Measurements from ENCODE around the gene SPPL2B. TPM values are rescaled to one million over a fixed set of nuclear protein-coding genes. Genes with fewer than 3 reads are reported as not detected.
A peak's percentile ranks its signal among the peaks of the same experiment; 100 is the strongest.

SPPL2B gene
- polyA plus RNA-seq, 1 of the 3 experiments (the other 2 are of a cell fraction): 58.1 TPM

DNA sequence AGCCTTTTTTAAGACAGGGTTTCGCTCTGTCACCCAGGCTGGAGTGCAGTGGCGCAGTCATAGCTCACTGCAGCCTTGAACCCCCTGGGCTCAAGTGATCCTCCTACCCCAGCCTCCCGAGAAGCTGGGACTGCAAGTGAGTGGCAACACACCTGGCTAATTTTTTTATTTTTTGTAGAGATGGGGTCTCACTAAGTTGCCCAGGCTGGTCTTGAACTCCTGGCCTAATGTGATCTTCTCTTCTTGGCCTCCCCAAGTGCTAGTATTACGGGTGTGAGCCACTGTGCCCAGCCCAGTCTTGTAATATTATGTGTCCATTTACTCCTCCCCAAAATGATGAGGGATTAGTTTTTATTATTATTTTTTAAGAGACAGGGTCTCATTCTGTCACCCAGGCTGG lies 17.4 kb upstream of the SPPL2B start:
- Histone ChIP-seq H3K4me1 (ENCODE audit: control insufficient read depth in 1 of 2, insufficient read depth in 2 of 2, low read depth in 1 of 2, low read length in 1 of 2) (peaks cover 0 to 16% of the 10 kb centered on the region in 2 experiments; a peak in 1 of 4 replicates), H3K4me2 (no peak overlapping the region), H3F3A (replicated peaks; ENCODE audit: insufficient read depth) (peaks cover 6% of the 10 kb centered on the region), H3K27ac (ENCODE audit: low read depth in 2 of 2, low read length in 1 of 2) (no peak overlapping the region), H3K9me3 (no peaks in the 10 kb centered on the region), H3K79me2 (ENCODE audit: insufficient read depth) (no peaks in the 10 kb centered on the region), H2AFZ (ENCODE audit: low read depth) (no peak overlapping the region), H3K9me2 (no peaks in the 10 kb centered on the region), H3K4me3 (ENCODE audit: low read depth in 2 of 2, low read length in 1 of 2) (no peak overlapping the region), H4K20me1 (ENCODE audit: insufficient read depth) (no peaks in the 10 kb centered on the region), H3K36me3 (replicated peaks in 1 of 2; ENCODE audit: control insufficient read depth in 1 of 2, insufficient read depth in 2 of 2, low read length in 1 of 2) (no peaks in the 10 kb centered on the region), H3K27me3 (ENCODE audit: insufficient read depth) (no peaks in the 10 kb centered on the region; the same call in 1 of the 2 replicates), H3K9ac (no peak overlapping the region)
- no peak for DNase-seq
- ChIA-PET POLR2A (no interaction called here), CTCF (interaction anchor here (1.1 to 13.0 kb wide), 4 partner anchors 36 to 155 kb away, joined by 3 to 284 read pairs (median 5); partner anchors contain the start of gene PLEKHJ1)
- 83% methylated on average over 2 of the region's 4 CpGs for WGBS (ENCODE audit: low lambda C conversion rate)
- no peak for TF ChIP-seq GATA2 (CRISPR knock-in tag; IDR thresholded peaks at IDR 0.05)

DNA sequence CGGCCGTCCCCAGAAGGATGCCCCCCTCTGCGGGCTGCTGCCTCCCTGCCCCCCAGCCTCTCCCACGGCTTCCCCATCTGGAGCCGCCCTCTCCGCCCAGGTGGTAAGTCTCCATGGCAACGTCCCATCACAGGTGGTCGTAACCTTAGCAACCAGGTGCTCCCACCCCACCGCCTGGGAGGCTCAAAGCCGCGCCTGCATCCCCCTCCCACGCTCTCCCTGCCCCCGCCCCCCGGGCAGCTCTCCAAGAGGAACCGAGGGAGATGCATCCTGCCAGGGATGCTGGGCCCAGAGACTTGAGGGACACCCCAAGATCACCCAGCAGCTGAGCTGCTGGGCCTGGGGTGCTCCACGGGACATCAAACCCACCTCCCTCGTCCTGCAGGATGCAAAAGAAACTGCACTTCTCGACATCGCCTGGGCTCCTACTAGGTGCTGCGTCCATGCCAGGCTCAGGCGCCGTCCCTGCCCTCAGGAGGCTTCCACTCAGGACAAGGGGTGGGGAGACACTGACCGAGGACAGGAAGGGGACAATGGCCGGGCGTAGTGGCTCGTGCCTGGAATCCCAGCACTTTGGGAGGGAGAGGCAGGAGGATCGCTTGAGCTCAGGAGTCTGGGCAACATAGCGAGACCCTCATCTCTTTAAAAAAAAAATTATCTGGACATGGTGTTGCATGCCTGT lies 15.5 kb upstream of the SPPL2B start:
- ChIA-PET CTCF (interaction anchor here (1.0 to 13.0 kb wide), 4 partner anchors 22 to 157 kb away, joined by 3 to 284 read pairs (median 56); partner anchors contain the start of gene PLEKHJ1), POLR2A (no interaction called here)
- Histone ChIP-seq H3K27me3 (ENCODE audit: insufficient read depth) (no peaks in the 10 kb centered on the region), H2AFZ (ENCODE audit: low read depth) (no peak overlapping the region), H3K27ac (ENCODE audit: low read depth in 2 of 2, low read length in 1 of 2) (no peak overlapping the region), H3F3A (replicated peaks; ENCODE audit: insufficient read depth) (peaks cover 8% of the 10 kb centered on the region), H3K9me2 (no peaks in the 10 kb centered on the region), H3K9me3 (no peaks in the 10 kb centered on the region), H3K9ac (no peak overlapping the region), H3K4me3 (ENCODE audit: low read depth in 2 of 2, low read length in 1 of 2) (no peak overlapping the region), H4K20me1 (ENCODE audit: insufficient read depth) (no peaks in the 10 kb centered on the region), H3K79me2 (ENCODE audit: insufficient read depth) (no peaks in the 10 kb centered on the region), H3K4me1 (ENCODE audit: control insufficient read depth in 1 of 2, insufficient read depth in 2 of 2, low read depth in 1 of 2, low read length in 1 of 2) (peaks cover 0 to 18% of the 10 kb centered on the region in 2 experiments; a peak in 1 of 4 replicates), H3K4me2 (no peak overlapping the region), H3K36me3 (replicated peaks in 1 of 2; ENCODE audit: control insufficient read depth in 1 of 2, insufficient read depth in 2 of 2, low read length in 1 of 2) (no peaks in the 10 kb centered on the region)
- WGBS (ENCODE audit: low lambda C conversion rate): 51% methylated on average over 11 of the region's 28 CpGs
- DNase-seq: no peak
- no peak for TF ChIP-seq TAF1 (IDR thresholded peaks at IDR 0.05; ENCODE audit: borderline replicate concordance, low read depth, low read length)
- TF ChIP-seq POLR2AphosphoS5 (IDR thresholded peaks at IDR 0.05; ENCODE audit: low read depth, low read length): no peak
- no peak for TF ChIP-seq JUND (IDR thresholded peaks at IDR 0.05)
- TF ChIP-seq, protein P1, sequence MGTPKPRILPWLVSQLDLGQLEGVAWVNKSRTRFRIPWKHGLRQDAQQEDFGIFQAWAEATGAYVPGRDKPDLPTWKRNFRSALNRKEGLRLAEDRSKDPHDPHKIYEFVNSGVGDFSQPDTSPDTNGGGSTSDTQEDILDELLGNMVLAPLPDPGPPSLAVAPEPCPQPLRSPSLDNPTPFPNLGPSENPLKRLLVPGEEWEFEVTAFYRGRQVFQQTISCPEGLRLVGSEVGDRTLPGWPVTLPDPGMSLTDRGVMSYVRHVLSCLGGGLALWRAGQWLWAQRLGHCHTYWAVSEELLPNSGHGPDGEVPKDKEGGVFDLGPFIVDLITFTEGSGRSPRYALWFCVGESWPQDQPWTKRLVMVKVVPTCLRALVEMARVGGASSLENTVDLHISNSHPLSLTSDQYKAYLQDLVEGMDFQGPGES (IDR thresholded peaks at IDR 0.05; ENCODE audit: low read depth, low read length): no peak
- no peak for TF ChIP-seq FOXM1 (IDR thresholded peaks at IDR 0.05; ENCODE audit: low read depth)

- POLR2A ChIA-PET: interaction anchor here (0.6 to 1.4 kb wide), 8 partner anchors 9 to 1331 kb away, joined by 3 to 5 read pairs (median 3); no protein-coding TSS in a partner anchor
- WGBS (ENCODE audit: low lambda C conversion rate): 76% methylated on average over 7 of the region's 7 CpGs
- no peak for TF ChIP-seq RCOR1 (IDR thresholded peaks at IDR 0.05; ENCODE audit: low read length)
- TF ChIP-seq EP300 (IDR thresholded peaks at IDR 0.05; ENCODE audit: borderline replicate concordance in 1 of 2, low read depth in 1 of 2, low read length in 1 of 2): no peak
- no peak for TF ChIP-seq USF2 (IDR thresholded peaks at IDR 0.05; ENCODE audit: borderline replicate concordance, low read depth, low read length)
- TF ChIP-seq GATA2 (CRISPR knock-in tag; IDR thresholded peaks at IDR 0.05): no peak
- TF ChIP-seq FOXM1 (IDR thresholded peaks at IDR 0.05; ENCODE audit: low read depth): no peak
- TF ChIP-seq, protein P2, sequence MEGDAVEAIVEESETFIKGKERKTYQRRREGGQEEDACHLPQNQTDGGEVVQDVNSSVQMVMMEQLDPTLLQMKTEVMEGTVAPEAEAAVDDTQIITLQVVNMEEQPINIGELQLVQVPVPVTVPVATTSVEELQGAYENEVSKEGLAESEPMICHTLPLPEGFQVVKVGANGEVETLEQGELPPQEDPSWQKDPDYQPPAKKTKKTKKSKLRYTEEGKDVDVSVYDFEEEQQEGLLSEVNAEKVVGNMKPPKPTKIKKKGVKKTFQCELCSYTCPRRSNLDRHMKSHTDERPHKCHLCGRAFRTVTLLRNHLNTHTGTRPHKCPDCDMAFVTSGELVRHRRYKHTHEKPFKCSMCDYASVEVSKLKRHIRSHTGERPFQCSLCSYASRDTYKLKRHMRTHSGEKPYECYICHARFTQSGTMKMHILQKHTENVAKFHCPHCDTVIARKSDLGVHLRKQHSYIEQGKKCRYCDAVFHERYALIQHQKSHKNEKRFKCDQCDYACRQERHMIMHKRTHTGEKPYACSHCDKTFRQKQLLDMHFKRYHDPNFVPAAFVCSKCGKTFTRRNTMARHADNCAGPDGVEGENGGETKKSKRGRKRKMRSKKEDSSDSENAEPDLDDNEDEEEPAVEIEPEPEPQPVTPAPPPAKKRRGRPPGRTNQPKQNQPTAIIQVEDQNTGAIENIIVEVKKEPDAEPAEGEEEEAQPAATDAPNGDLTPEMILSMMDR (IDR thresholded peaks at IDR 0.05): no peak
- TF ChIP-seq TEAD4 (IDR thresholded peaks at IDR 0.05; ENCODE audit: borderline replicate concordance, insufficient read depth): no peak
- TF ChIP-seq CHD2 (IDR thresholded peaks at IDR 0.05; ENCODE audit: low read length, partially characterized antibody): no peak
- no peak for TF ChIP-seq RXRA (IDR thresholded peaks at IDR 0.05; ENCODE audit: borderline replicate concordance, low read depth)
- no peak for TF ChIP-seq USF1 (IDR thresholded peaks at IDR 0.05; ENCODE audit: borderline replicate concordance, low read depth)
Measured at GRCh38 chr19:2315121-2315817, 13.2 kb upstream of the SPPL2B start.

More at GRCh38 chr19:2315121-2315817, 13.2 kb upstream of the SPPL2B start:
- Histone ChIP-seq H3K27ac (ENCODE audit: low read depth in 2 of 2, low read length in 1 of 2) (no peak overlapping the region; a peak in 1 of 4 replicates), H3K9ac (no peak overlapping the region), H3K4me2 (no peak overlapping the region), H3F3A (replicated peaks; ENCODE audit: insufficient read depth) (peaks cover 7% of the 10 kb centered on the region), H3K4me3 (ENCODE audit: low read depth in 2 of 2, low read length in 1 of 2) (no peak overlapping the region; a peak in 1 of 4 replicates), H2AFZ (ENCODE audit: low read depth) (peak overlapping the region; percentile 35; the same call in 1 of the 2 replicates), H3K36me3 (replicated peaks in 1 of 2; ENCODE audit: control insufficient read depth in 1 of 2, insufficient read depth in 2 of 2, low read length in 1 of 2) (no peaks in the 10 kb centered on the region), H4K20me1 (ENCODE audit: insufficient read depth) (no peaks in the 10 kb centered on the region), H3K27me3 (ENCODE audit: insufficient read depth) (no peaks in the 10 kb centered on the region), H3K79me2 (ENCODE audit: insufficient read depth) (no peaks in the 10 kb centered on the region), H3K9me3 (no peaks in the 10 kb centered on the region), H3K4me1 (ENCODE audit: control insufficient read depth in 1 of 2, insufficient read depth in 2 of 2, low read depth in 1 of 2, low read length in 1 of 2) (peaks cover 0 to 2% of the 10 kb centered on the region in 2 experiments; a peak in 1 of 4 replicates), H3K9me2 (no peaks in the 10 kb centered on the region)
- CTCF ChIA-PET: interaction anchor here (0.6 to 13.0 kb wide), 55 partner anchors 9 to 478 kb away, joined by 3 to 284 read pairs (median 7); partner anchors contain the start of genes AMH, AP3D1, JSRP1 and LINGO3
- no peak for DNase-seq
